Memory B cell (primary cell): ENCODE measurements around the gene TMEM126A.

Source experiments
- ATAC-seq: fragments of 150-1000 bp; cut with Tn5 transposase; 2 replicates; pipeline ENCODE4 v1.10.0; 2021; ENCODE audit warnings: low read depth, mild to moderate bottlenecking, moderate library complexity
- DNase-seq, 2 donors: peaks; one replicate each; pipeline ENCODE4 v3.0.0; 2022; ENCODE audit warnings: low spot score in 2 of 2
- H3K27ac Mint-ChIP-seq: one replicate; pipeline ENCODE4 v1.8.0; 2022; ENCODE audit warnings: mild to moderate bottlenecking, moderate library complexity, mixed read lengths
- H3K27me3 Mint-ChIP-seq: one replicate; pipeline ENCODE4 v1.8.0; 2022; ENCODE audit warnings: mixed read lengths
- H3K36me3 Mint-ChIP-seq: one replicate; pipeline ENCODE4 v1.8.0; 2022; ENCODE audit warnings: mild to moderate bottlenecking, mixed read lengths
- H3K4me1 Mint-ChIP-seq: one replicate; pipeline ENCODE4 v1.8.0; 2022; ENCODE audit warnings: mixed read lengths
- H3K4me3 Mint-ChIP-seq: one replicate; pipeline ENCODE4 v1.8.0; 2022; ENCODE audit warnings: mild to moderate bottlenecking, moderate library complexity, mixed read lengths
- H3K9me3 Mint-ChIP-seq: one replicate; pipeline ENCODE4 v1.8.0; 2022; ENCODE audit warnings: mixed read lengths

The TMEM126A gene

DNA sequence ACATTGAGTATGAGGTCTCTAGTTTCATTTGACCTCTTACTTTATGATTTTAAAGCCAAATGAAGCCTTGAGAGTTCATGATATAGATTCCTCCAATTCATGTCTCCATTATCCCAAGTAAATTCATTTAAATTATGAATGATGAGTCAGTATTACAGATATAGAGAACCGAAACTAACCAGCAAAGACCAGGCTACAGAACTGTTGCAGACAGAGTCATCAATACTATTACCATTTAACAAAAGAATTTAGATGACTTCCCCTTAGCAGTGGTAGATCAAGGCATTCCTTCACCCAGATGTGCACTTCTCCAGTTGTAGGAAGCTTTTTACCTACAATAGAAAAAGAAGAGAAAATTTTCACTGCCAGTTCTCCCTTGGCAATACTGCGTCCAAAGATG is 50.0 kb downstream of the TMEM126A start:
- Mint-ChIP-seq H3K4me1 (peaks cover 12% of the 10 kb centered on the region), H3K27ac (no peak overlapping the region), H3K27me3 (no peaks in the 10 kb centered on the region), H3K36me3 (no peaks in the 10 kb centered on the region), H3K4me3 (no peak overlapping the region), H3K9me3 (no peaks in the 10 kb centered on the region)
- no peak for DNase-seq
- peak; percentile 48 for ATAC-seq

- H3K27ac Mint-ChIP-seq, result no peak overlapping the region
These were observed 50.4 kb downstream of the TMEM126A start for GRCh38 chr11:85698195-85698594.

GRCh38 chr11:85699957-85700741 is 52.4 kb downstream of the TMEM126A start:
- H3K36me3 Mint-ChIP-seq, result no peaks in the 10 kb centered on the region
- H3K27me3 Mint-ChIP-seq, result peaks cover 1% of the 10 kb centered on the region
- H3K27ac Mint-ChIP-seq, result peak overlapping the region; percentile 69
- peaks cover 12% of the 10 kb centered on the region for H3K4me1 Mint-ChIP-seq
- DNase-seq (no peak), ATAC-seq (peak; percentile 48)
- H3K4me3 Mint-ChIP-seq, result peak overlapping the region; percentile 62
- H3K9me3 Mint-ChIP-seq, result peaks cover 2% of the 10 kb centered on the region

More at GRCh38 chr11:85698195-85698594, 50.4 kb downstream of the TMEM126A start:
- Mint-ChIP-seq H3K27me3 (no peaks in the 10 kb centered on the region), H3K4me1 (peaks cover 12% of the 10 kb centered on the region), H3K9me3 (peaks cover 2% of the 10 kb centered on the region), H3K36me3 (no peaks in the 10 kb centered on the region), H3K4me3 (no peak overlapping the region)
- no peak for DNase-seq
- ATAC-seq, result no peak

GRCh38 chr11:85704967-85705366 is 57.2 kb downstream of the TMEM126A start:
- no peak for ATAC-seq
- Mint-ChIP-seq H3K27me3 (peaks cover 1% of the 10 kb centered on the region), H3K36me3 (no peaks in the 10 kb centered on the region), H3K27ac (no peak overlapping the region), H3K4me3 (no peak overlapping the region), H3K4me1 (peaks cover 2% of the 10 kb centered on the region), H3K9me3 (peaks cover 2% of the 10 kb centered on the region)
- DNase-seq, result no peak

GRCh38 chr11:85705800-85706199 is 58.0 kb downstream of the TMEM126A start:
- Mint-ChIP-seq H3K4me3 (no peak overlapping the region), H3K4me1 (no peaks in the 10 kb centered on the region), H3K27me3 (peaks cover 1% of the 10 kb centered on the region), H3K27ac (no peak overlapping the region), H3K36me3 (no peaks in the 10 kb centered on the region), H3K9me3 (peaks cover 2% of the 10 kb centered on the region)
- ATAC-seq (no peak), DNase-seq (no peak)
